ENCODE data around the gene SULF2.

- TF ChIP-seq CTCF (conservative IDR thresholded peaks at IDR 0.05; ENCODE audit: low read length) (no peak), EZH2phosphoT487 (IDR thresholded peaks at IDR 0.05; ENCODE audit: borderline replicate concordance) (no peak)
These were observed 33.2 kb upstream of the SULF2 start for GRCh38 chr20:47818466-47818865.
